HG03457 (cell line): ENCODE measurements around the gene LDLRAD4.

Experiments
- ATAC-seq: cut with Tn5 transposase; IDR thresholded peaks from one replicate; pipeline ENCODE4 v1.9.1; 2021; ENCODE audit warnings: moderate number of reproducible peaks; ENCODE audit not compliant: unreplicated experiment

The LDLRAD4 gene

DNA sequence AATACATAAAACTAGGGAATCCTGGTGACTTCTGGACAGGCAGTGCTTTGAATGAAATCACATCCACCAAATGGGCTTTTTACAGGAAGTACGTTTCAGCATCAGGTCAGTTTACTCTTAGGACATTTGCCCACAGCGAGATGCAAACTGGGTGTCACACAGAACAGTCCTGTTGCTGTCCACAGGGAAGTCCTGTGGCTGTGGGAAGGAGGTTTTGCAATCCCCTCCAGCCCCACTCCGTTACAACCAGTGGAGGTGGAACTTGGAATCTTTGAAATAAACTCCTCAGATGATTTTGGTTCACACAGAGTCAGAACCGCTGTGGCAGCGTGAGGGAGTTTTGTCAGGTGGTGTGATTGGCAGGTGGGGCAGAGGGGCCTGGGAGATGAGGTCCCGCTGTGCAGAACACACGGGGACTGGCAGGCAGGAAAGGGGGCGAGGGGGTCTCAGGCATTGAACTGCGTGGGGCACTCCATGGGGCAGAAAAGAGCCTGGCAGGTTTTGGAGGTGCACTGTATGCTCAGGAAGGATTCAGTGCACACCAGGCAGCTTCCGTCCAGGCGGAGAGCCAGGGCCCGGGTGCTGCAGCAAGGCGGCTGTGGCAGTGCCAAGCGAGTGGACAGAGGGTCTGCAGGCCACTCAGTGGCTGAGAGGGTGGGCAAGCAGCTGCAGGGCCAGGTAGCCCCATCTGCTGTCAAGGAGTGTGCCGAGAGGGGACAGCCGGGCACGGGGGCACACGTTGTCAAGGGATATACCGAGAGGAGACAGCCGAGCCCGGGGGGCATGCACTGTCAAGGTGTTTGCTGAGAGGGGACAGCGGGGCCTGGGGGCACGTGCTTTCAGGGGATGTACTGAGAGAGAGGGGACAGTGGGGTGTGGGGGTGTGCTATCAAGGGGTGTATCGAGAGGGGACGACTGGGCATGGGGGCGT is 148.7 kb downstream of the LDLRAD4 start:
- no peak for ATAC-seq

DNA sequence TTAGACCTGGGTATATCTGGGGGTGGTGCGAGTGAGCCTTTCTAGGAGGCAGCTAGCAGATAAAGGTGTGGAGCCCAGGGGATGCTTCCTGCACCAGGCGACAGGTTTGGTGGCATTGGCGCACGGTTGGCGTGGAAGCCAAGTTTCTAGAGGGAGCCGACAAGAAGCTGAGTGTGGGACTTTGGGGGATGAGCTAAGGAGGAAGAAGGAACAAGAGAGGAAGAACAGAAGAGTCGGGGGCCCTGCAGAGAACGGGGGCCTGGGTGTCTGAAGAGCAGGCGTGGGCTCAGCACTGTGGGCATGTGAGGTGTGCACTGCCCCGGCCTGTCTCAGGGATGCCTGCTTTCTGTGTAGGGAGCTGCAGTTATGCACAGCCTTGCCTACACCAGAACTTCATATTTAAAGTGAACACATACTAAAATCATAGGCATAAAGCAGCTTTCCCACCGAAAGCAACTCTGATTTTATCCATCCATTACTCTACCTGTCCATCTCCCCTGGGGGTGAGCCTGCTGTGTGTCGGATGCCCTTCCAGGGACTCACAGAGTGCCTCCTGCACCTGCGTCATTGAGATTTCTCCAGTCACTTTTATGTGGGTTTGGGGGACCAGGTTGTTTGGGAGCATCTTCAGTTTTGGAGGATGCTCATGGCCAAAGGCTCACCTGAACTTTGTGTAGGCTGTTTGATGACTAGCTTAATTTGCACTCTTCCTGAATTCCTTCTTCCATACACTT is 149.7 kb downstream of the LDLRAD4 start:
- ATAC-seq = no peak

- no peak for ATAC-seq
Measured at GRCh38 chr18:13369353-13369752, 150.8 kb downstream of the LDLRAD4 start.

DNA sequence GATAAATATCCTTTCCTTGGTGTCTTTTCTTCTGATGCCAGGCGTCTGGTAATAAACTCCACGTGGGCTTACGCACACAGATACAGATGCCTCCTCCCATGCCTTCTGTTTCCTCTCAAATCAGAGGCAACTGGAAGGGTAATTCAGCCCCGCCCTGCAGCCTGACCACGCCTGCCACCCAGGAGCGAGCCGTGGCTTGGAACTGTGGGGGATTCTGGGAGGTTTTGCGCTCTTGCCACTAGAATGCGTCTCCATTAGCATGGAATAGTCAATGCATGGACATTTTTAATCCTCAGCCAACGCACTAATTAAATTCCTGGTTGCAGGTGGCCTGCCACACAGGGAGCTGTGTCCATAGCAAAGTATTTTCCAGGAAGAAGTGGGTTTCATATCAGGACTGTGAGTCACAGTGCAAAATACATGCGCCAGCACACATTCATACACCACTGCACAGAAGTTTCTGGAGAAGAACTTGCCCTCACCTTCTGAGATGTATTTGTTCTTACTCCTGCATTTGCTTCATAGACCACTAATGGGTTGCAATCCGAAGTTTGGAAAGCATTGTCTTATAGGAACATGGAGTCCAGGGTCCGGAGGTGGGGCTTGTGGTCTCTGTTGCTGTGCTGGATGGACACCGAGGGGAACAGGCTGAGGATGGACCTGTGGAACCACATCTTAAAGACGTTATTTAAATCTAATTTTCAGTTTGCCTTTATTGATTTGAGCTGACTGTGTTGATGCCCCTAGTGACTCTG is 151.4 kb downstream of the LDLRAD4 start:
- ATAC-seq = no peak

GRCh38 chr18:13370995-13371625 is 152.6 kb downstream of the LDLRAD4 start:
- no peak for ATAC-seq

DNA sequence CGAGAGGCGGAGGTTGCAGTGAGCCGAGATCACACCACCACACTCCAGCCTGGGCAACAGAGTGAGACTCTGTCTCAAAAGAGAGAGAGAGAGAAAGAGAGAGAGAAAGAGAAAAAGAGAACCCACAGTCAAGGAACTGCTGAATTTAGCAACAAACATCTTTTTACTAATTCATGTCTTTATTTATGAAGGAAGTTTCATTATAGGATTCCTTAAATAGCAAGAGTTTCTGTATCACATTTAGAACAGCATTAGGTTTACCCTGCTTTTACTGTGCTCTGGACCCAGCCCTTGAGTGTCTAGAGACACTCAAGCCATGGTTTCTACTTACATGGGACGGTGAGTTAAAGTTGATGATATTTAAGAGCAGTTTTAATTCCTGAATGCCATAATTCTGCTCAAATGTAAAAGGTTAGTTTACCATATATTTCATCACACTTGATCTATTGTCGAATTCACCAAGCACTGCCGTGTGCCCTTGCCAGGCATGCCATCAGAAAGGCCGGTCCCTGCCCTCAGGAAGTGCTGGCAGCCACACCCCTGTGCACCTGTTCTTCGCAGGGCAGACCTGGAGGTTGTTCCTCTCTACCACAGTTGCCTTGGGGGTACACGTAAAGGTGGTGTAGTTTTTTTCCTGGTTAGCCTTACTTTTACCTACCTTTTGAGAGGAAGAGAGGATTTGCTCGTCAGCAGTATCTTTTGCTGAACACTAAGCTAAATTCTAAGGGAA is 153.3 kb downstream of the LDLRAD4 start:
- ATAC-seq = no peak

DNA sequence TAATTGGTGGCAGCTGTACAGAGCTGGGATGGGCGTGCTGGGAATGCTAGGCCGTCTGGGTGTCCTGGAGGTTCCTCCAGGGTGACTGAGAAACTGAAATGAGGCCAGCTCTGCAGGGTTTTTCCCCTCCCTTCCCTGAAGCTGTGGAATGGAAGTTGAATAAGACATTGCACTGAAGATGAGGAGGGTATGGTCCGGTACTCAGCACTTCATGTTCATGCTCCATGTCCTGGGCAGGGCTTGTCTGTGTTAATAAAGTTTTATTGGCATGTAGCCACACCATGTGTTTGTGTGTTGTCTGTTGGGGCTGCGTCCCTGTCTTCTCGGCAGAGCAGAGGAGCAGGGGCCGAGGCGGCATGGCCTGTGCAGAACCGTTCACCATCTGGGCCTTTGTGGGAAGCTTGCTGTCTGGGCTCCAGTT is 154.0 kb downstream of the LDLRAD4 start:
- no peak for ATAC-seq

- ATAC-seq = no peak
Measured at GRCh38 chr18:13374096-13374467, 155.5 kb downstream of the LDLRAD4 start.

DNA sequence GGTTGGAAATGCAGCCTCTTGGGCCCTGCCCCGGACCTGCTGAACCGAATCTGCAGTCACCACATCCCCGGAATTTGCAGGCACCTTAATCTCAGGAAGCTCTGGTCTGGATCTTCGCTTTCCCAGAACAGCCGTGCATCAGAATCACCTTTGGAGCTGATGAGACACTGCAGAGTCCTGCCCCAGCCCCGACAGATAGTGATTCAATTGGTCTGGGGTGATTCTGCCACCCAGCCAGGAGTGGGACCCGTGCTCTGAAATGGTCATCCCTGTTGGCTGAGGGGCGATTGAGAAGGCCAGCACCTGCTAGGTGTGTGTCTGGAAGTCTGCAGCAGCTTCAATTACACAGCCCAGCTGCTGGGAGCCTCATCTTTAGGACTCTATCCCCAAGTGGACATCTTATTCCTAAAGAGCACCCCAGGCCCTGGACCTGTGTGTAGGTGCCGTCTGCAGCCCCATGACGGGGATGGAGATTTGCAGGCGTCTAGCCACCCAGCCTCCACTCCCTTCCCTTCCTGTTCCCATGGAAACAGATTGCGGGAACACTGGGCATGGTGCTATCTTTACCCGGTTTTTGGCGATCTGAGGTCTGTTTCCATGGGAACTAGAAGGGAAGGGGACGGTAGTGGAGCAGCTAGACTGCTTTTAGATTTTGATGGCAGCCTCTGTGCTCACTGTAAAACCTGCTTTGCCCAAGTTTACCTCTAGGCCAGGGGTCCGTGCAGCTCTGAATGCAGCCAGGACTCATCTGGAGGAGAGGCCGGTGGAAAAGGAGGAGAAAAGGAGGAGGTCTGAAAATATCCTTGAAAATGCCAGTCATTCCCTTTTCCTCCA is 156.1 kb downstream of the LDLRAD4 start:
- no peak for ATAC-seq

DNA sequence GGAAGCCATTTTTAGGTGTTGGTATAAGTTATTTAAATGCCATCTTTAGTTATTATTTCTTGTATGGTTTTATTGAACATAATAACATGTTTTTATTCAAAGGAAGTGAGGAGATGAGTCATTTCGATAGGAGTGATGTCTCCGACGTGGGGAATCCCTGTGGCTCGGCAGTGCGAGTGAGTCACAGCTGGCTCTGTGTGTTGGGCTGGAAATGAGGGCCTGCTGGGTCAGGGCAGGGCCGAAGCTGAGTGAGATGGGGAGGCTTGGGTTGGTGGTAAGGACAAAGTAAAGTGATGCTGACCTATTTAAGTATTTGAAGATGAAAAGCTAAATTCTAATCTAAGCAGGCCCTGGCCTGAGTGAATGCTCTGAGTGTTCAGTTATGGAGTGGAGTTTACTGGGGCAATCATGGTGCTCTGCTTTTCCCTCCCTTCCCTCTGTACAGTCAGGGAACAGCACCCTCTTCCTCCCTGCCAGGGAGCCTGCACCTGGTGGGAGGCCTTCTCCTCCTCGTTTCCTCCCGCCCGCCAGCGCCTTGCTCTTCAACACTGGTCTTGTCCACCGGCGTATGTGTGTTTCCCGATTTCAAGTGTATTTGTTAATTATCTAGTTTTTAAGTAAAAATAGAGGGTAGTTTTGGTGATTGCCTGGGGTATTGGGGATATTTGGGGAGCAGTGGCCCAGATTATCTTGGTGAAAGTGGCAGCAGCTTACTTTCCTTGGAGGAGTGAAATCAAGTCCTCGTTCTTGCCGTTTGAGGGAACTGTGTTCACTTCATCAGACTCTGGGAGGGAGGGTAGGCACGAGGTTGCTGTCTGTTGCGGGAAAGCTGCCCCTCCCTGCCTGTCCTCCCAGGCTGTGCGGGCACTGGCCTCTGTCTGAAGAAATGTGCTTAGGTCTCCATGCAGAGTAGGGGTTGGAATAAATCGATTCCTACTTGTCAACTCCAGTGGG is 157.0 kb downstream of the LDLRAD4 start:
- peak; percentile 92 for ATAC-seq

- no peak for ATAC-seq
Measured at GRCh38 chr18:13376298-13376840, 157.8 kb downstream of the LDLRAD4 start.

DNA sequence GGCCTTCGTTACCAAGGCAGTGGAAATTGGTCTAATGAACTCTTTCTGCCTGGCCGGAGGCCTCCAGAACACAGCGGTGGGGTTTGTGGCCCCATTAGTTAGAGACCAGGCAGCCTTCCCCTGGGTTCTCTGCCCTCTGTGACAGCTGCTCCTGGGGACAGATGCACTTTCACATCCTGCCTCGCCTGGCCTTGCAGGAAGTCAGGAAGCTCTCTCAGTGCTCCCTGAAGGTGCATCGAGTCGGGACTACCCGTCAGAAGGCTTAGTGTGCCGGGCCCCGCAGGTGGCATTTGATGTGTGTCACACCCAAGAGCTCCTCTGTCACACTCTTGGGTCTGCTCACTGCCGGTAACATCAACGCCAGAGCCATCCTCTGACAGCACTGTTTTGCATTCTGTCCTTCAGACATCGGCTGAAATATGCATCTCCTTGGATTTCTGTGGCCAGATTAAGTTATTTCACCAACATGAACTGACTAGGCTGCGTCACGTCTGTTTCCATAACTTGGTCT is 158.3 kb downstream of the LDLRAD4 start:
- ATAC-seq = no peak

- no peak for ATAC-seq
Measured at GRCh38 chr18:13377496-13377895, 158.9 kb downstream of the LDLRAD4 start.

GRCh38 chr18:13378150-13378549 is 159.6 kb downstream of the LDLRAD4 start:
- ATAC-seq = no peak

GRCh38 chr18:13379062-13379865 is 160.7 kb downstream of the LDLRAD4 start:
- ATAC-seq = no peak

DNA sequence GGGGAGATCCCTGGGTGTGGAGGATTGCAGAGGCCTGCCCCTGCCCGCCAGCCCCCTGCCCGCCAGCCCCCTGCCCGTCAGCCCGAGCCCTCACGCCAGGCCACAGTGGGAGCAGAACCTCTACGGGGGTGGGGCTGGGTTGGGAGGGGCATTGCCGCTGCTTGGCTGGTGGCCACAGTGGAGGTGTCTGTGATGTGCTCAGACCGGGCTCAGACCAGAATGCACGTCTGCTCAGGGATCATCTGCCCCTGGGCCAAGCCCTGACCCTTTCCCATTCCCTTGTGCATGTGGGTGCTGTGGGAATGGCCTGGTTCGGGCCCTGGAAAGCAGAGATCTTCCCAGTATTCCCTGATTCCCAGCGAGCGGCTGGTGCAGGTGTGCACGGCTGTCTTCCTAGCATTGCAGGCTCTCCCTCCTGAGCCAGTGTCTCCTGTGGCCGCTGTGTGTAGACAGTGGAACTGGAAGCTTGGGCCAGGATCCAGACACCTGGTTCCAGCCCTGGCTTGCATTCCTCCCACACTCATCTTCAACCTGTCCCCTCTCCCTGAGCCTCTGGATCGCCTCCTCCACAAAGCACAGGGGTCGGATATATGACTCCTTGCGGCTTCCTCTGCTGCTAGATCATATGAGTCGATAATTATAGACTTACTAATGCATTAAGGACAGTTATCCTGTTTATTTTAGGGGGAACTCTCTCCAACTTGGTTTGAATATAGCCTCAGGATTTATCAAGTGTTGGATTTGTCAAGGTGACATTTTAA is 161.6 kb downstream of the LDLRAD4 start:
- no peak for ATAC-seq
